Measurements from ENCODE around the gene TMC3.

DNA sequence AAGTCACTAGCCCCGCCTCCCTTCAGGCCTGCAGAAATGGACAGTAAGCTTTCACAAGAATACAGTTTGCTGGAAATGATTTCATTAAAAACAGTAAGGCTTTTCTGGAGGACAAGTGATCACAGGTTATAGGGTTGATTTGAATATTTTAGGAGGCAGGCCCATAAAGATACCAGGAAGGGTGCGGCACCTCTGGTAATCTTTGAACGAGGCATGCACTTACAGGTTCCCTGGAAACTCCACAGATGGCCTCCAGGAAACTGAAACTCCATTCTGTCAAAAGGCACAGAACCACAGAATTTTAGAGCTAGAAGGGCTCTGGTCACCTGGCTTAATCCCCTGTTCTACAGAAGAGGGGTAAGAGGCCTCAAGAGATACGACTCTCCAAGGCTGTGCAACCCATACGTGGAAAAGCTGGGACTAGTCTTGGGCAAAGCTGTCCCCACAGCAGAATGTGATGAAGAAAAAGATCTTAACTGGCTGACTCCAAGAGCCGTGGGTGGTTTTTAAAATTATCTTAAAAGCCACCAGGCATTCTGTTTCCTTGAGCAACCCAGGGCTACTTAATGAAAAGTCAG, 51.2 kb downstream of the TMC3 start:
- TF ChIP-seq, protein P1, sequence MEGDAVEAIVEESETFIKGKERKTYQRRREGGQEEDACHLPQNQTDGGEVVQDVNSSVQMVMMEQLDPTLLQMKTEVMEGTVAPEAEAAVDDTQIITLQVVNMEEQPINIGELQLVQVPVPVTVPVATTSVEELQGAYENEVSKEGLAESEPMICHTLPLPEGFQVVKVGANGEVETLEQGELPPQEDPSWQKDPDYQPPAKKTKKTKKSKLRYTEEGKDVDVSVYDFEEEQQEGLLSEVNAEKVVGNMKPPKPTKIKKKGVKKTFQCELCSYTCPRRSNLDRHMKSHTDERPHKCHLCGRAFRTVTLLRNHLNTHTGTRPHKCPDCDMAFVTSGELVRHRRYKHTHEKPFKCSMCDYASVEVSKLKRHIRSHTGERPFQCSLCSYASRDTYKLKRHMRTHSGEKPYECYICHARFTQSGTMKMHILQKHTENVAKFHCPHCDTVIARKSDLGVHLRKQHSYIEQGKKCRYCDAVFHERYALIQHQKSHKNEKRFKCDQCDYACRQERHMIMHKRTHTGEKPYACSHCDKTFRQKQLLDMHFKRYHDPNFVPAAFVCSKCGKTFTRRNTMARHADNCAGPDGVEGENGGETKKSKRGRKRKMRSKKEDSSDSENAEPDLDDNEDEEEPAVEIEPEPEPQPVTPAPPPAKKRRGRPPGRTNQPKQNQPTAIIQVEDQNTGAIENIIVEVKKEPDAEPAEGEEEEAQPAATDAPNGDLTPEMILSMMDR (IDR thresholded peaks at IDR 0.05), result no peak
- TF ChIP-seq POLR2A (IDR thresholded peaks at IDR 0.05), result no peak
